Muscle layer of colon (tissue), 2 donors: Measurements from ENCODE around the gene CAMKK2.

Source experiments
- H3K27ac ChIP-seq: one replicate; pipeline ENCODE4 v1.7.0; 2013; ENCODE audit warnings: low read depth, mild to moderate bottlenecking, low read length, moderate library complexity
- H3K27me3 ChIP-seq, 2 donors: one replicate each; pipeline ENCODE4 v1.7.0; 2013; ENCODE audit warnings: low read length in 2 of 2, mild to moderate bottlenecking in 2 of 2; ENCODE audit not compliant: insufficient read depth in 2 of 2, control insufficient read depth in 1 of 2
- H3K36me3 ChIP-seq: one replicate; pipeline ENCODE4 v1.7.0; 2013; ENCODE audit warnings: mild to moderate bottlenecking, low read length; ENCODE audit not compliant: insufficient read depth
- H3K4me1 ChIP-seq: one replicate; pipeline ENCODE4 v1.7.0; 2013; ENCODE audit warnings: mild to moderate bottlenecking, low read length; ENCODE audit not compliant: insufficient read depth
- H3K4me3 ChIP-seq, 2 donors: one replicate each; pipeline ENCODE4 v1.7.0; 2013; ENCODE audit warnings: low read length in 2 of 2, low read depth in 1 of 2, mild to moderate bottlenecking in 1 of 2, moderate library complexity in 1 of 2
- H3K9ac ChIP-seq: one replicate; pipeline ENCODE4 v1.7.0; 2013; ENCODE audit warnings: low read length
- H3K9me3 ChIP-seq: one replicate; pipeline ENCODE4 v1.7.0; 2013; ENCODE audit warnings: mild to moderate bottlenecking, low read length
- donor health status: abdominal sarcoma.
- donor health status: Adenocarcinoma of cecum.

CAMKK2 gene

DNA sequence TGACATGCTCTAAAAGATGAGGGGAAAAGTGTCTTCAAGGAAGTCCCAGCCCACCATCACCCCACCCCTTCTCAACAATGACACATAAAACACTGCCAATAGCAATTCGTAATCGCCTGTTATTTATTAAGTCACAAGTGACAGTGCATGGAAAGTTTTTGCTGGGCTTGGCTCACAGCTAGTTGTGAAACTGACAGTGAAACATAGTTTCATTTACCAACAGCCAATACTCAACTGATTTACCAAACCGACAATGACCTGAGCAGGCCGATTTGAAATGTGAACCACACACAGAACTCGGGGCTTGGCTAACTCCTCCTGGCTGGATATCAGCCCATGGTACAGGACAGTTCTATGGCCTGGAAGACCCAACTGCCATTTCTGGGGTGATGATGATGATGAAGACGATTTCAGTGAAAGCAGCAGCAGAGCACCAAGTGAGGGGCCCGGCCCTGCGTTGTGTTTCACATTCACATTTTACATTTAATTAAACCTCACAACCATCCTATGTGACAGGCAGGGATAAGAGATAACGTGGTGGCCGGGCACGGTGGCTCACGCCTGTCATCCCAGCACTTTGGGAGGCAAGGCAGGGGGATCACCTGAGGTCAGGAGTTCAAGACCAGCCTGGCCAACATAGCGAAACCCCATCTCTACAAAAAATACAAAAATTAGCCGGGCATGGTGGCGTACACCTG, 42.7 kb downstream of the CAMKK2 start:
- no peak overlapping the region for H3K27ac ChIP-seq
- no peaks in the 10 kb centered on the region for H3K9me3 ChIP-seq
- H3K36me3 ChIP-seq = peaks cover 43% of the 10 kb centered on the region
- H3K27me3 ChIP-seq = no peaks in the 10 kb centered on the region
- H3K4me3 ChIP-seq = no peak overlapping the region
- no peaks in the 10 kb centered on the region for H3K4me1 ChIP-seq
- H3K9ac ChIP-seq = no peak overlapping the region

DNA sequence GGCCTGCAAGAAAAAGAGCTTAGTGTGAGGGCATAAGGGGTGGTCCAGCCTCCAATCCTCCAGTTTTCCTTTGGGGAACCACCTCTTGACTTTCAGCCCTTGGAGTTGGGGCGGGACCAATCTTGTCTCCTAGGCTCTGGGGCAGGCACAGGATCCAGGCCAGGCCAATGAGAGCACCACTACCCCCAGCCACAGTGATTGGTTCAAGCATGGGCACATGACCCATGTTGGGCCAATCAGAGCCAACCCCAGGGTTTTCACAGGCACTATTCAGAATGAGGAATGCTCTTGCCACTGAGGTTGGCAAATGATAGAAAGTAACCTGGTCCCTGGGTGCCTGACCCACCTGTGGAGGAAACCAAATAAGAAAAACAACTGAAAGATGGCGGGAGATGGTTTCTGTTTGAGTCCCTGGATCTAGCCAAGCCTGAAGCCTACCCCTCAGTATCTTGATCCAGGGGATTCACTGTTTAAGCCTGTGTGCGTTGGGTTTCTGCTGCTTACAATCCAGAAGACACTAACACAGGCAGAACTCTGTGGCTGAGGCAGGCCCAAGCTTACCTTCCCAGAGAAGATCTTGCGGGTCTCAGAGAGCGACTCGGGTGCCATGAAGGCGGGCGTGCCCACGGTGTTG, 43.7 kb downstream of the CAMKK2 start:
- H3K4me1 ChIP-seq = no peaks in the 10 kb centered on the region
- H3K9ac ChIP-seq = no peak overlapping the region
- no peaks in the 10 kb centered on the region for H3K9me3 ChIP-seq
- peaks cover 53% of the 10 kb centered on the region for H3K36me3 ChIP-seq
- H3K4me3 ChIP-seq = no peak overlapping the region
- H3K27ac ChIP-seq = no peak overlapping the region
- no peaks in the 10 kb centered on the region for H3K27me3 ChIP-seq

DNA sequence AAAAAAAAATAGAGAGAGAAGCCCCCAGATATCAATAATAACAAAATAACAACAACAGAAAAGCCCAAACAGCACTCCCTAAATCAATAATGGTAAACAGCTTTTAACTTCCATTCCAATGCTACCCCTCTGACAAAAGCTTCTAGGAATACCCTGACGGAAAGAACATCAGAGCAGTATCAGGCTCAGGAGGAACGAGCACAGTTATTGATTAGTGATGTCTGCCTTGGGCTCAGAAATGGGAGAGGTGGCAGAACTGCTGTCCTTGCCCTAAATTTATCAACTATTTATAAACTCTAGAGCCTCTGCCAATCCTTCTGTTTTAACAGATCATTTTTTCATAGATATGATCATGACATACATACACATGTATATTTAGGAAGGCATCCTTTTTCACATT, 44.7 kb downstream of the CAMKK2 start:
- peaks cover 58% of the 10 kb centered on the region for H3K36me3 ChIP-seq
- no peaks in the 10 kb centered on the region for H3K4me1 ChIP-seq
- H3K27ac ChIP-seq = no peak overlapping the region
- H3K27me3 ChIP-seq = no peaks in the 10 kb centered on the region
- no peak overlapping the region for H3K9ac ChIP-seq
- H3K9me3 ChIP-seq = no peaks in the 10 kb centered on the region
- no peak overlapping the region for H3K4me3 ChIP-seq

DNA sequence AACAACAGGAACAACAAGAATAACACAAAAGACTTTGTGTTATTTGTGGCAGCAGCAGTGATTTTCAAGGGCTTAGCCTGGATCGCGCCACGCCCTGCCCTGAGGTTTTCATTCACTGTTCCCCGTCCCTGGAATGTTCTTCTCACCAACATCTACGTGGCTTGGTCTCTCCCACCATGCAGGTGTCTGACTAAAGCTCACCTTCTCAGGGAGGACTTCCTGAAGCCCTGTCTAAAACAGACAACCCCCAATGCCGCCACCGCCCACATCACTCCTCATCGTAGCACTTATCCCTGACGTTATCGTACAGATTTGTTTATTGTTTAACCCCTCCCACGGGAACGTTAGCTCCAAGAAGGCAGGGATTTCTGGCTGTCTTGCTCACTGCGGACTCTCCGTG, 46.1 kb downstream of the CAMKK2 start:
- Histone ChIP-seq H3K9ac (no peak overlapping the region), H3K4me3 (no peak overlapping the region), H3K27ac (no peak overlapping the region), H3K9me3 (no peaks in the 10 kb centered on the region), H3K36me3 (peaks cover 58% of the 10 kb centered on the region), H3K4me1 (no peaks in the 10 kb centered on the region), H3K27me3 (no peaks in the 10 kb centered on the region)

DNA sequence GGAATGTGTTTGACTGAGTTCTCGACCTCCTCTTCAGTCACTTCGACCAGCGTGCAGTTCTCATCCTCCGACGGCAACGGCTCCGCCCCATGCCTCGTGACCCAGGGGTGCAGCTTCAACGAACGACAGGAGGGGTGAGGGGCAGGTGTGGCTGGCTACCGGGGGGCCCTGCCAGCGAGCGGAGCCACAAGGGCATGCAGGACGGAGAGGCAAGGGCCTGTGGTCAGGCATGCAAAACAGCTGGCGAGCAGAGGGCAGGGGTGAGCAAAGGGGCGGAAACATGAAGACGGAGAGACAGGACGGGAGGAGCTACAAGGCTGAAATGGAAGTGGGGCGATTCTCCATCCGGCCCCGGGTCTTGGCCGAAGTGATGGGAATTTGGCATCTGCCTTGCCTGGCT, 47.9 kb downstream of the CAMKK2 start:
- Histone ChIP-seq H3K4me3 (no peak overlapping the region), H3K9me3 (no peaks in the 10 kb centered on the region), H3K27ac (no peak overlapping the region), H3K9ac (no peak overlapping the region), H3K27me3 (no peaks in the 10 kb centered on the region), H3K36me3 (peaks cover 51% of the 10 kb centered on the region), H3K4me1 (no peaks in the 10 kb centered on the region)

DNA sequence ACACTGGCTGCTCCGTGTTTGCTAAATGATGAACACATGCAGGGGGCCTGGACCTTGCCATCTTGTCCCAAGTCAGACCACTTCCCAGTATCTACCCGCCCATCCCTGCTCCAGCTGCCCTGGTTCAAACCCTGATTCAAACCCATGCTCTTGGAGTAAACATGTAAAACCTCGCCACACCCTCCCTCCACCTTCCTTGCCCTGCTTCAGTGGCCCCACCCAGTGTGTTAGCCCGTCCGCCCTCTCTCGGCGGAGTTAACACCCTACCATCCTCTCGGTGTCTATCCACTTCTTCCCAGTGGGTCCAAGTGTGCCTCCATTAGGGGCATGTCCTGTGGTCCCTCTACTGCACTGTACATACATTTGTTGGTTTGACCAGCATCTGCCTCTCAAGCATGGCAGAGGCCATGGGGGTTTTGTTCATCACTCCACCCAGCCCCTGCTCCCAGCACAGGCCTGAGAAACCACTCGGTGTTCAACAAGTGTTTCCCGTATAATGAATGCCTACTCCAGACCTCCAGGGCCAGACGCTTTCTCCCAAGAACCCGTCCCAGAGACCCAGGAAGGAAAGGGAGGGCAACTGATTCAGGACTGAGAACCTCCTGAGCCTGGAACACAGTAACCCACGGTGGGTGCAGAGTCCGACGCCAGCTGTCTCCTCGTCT, 49.5 kb downstream of the CAMKK2 start:
- H3K36me3 ChIP-seq = peaks cover 38% of the 10 kb centered on the region
- H3K27ac ChIP-seq = no peak overlapping the region
- H3K4me1 ChIP-seq = no peaks in the 10 kb centered on the region
- no peaks in the 10 kb centered on the region for H3K9me3 ChIP-seq
- no peak overlapping the region for H3K4me3 ChIP-seq
- no peaks in the 10 kb centered on the region for H3K27me3 ChIP-seq
- no peak overlapping the region for H3K9ac ChIP-seq

- Histone ChIP-seq H3K36me3 (peaks cover 31% of the 10 kb centered on the region), H3K27me3 (no peaks in the 10 kb centered on the region), H3K9me3 (no peaks in the 10 kb centered on the region), H3K4me3 (no peak overlapping the region), H3K4me1 (peaks cover 5% of the 10 kb centered on the region), H3K9ac (no peak overlapping the region), H3K27ac (no peak overlapping the region)
Measured at GRCh38 chr12:121245951-121246350, 50.6 kb downstream of the CAMKK2 start.

GRCh38 chr12:121245031-121245430, 51.5 kb downstream of the CAMKK2 start:
- Histone ChIP-seq H3K27ac (no peak overlapping the region), H3K36me3 (peaks cover 29% of the 10 kb centered on the region), H3K4me1 (peaks cover 12% of the 10 kb centered on the region)

GRCh38 chr12:121241156-121241970, 55.1 kb downstream of the CAMKK2 start:
- peak overlapping the region; percentile 85 for H3K27ac ChIP-seq
- H3K4me3 ChIP-seq = peak overlapping the region; percentile 2 to 30
- H3K9ac ChIP-seq = peak overlapping the region; percentile 42

More at GRCh38 chr12:121245031-121245430, 51.5 kb downstream of the CAMKK2 start:
- Histone ChIP-seq H3K4me3 (no peak overlapping the region), H3K9ac (no peak overlapping the region), H3K27me3 (no peaks in the 10 kb centered on the region), H3K9me3 (no peaks in the 10 kb centered on the region)

GRCh38 chr12:121240484-121241101, 55.9 kb downstream of the CAMKK2 start:
- no peaks in the 10 kb centered on the region for H3K27me3 ChIP-seq
- H3K36me3 ChIP-seq = peaks cover 5% of the 10 kb centered on the region
- H3K27ac ChIP-seq = peak overlapping the region; percentile 85
- no peaks in the 10 kb centered on the region for H3K9me3 ChIP-seq
- peak overlapping the region; percentile 42 for H3K9ac ChIP-seq
- peaks cover 39% of the 10 kb centered on the region for H3K4me1 ChIP-seq
- peak overlapping the region; percentile 2 to 30 for H3K4me3 ChIP-seq

More at GRCh38 chr12:121241156-121241970, 55.1 kb downstream of the CAMKK2 start:
- peaks cover 39% of the 10 kb centered on the region for H3K4me1 ChIP-seq
- H3K9me3 ChIP-seq = no peaks in the 10 kb centered on the region
- H3K27me3 ChIP-seq = no peaks in the 10 kb centered on the region
- no peaks in the 10 kb centered on the region for H3K36me3 ChIP-seq

DNA sequence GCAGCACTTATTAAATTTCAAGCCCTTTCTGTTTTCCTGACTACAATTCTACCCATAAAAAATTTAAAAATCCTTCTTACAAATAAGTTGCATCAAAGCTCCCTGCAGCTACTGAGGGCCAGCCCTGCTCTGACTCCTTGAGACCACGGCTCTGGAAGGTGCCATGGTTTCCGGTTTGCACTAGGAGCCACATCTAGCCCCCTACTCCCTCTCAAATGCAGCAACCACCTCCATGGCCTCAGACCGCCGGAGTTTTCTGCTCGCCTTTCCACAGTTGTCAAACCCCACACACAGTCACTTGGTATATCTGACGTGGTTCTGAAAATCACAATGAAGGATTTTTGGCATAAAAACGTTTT, 56.5 kb downstream of the CAMKK2 start:
- peaks cover 39% of the 10 kb centered on the region for H3K4me1 ChIP-seq
- no peaks in the 10 kb centered on the region for H3K9me3 ChIP-seq
- peak overlapping the region in 1 of 2 donors; percentile 30 for H3K4me3 ChIP-seq
- H3K27me3 ChIP-seq = no peaks in the 10 kb centered on the region
- H3K27ac ChIP-seq = peak overlapping the region; percentile 85
- peak overlapping the region; percentile 14 for H3K9ac ChIP-seq
- peaks cover 5% of the 10 kb centered on the region for H3K36me3 ChIP-seq
